K562 (cell line): ENCODE results near the gene ZNF48. TPM values are rescaled to one million over a fixed set of nuclear protein-coding genes. Genes with fewer than 3 reads are reported as not detected.
A peak's percentile ranks its signal among the peaks of the same experiment; 100 is the strongest.

ENCODE experiments used
- CBX1 ChIP-seq: sonication (generic); IDR thresholded peaks from 2 replicates; pipeline ENCODE4 v1.6.1; 2016; ENCODE audit warnings: antibody characterized with exemption, low read depth, mild to moderate bottlenecking
- ETS2 ChIP-seq: IDR thresholded peaks from 2 replicates; pipeline ENCODE4 v1.6.1; 2016; ENCODE audit warnings: borderline replicate concordance, missing genetic modification characterization, mild to moderate bottlenecking, moderate library complexity, missing compliant biosample characterization; ENCODE audit not compliant: poor library complexity, severe bottlenecking
- HOXB6 ChIP-seq: fragments of 250-450 bp; sonication (Bioruptor Pico); IDR thresholded peaks from 2 replicates; pipeline ENCODE4 v1.5.1; 2022; ENCODE audit warnings: mild to moderate bottlenecking, borderline replicate concordance
- KLF16 ChIP-seq: IDR thresholded peaks from 2 replicates; pipeline ENCODE4 v1.6.1; 2016; ENCODE audit warnings: antibody characterized with exemption
- ZNF184 ChIP-seq: sonication (generic); formaldehyde crosslinking; IDR thresholded peaks from 2 replicates; pipeline ENCODE4 v1.5.0; 2020; ENCODE audit warnings: missing genetic modification reagents
- ZNF551 ChIP-seq: fragments of 250-450 bp; sonication (Bioruptor Pico); IDR thresholded peaks from 2 replicates; pipeline ENCODE4 v1.5.0; 2021; ENCODE audit warnings: mild to moderate bottlenecking, moderate library complexity
- polyA plus RNA-seq, 8 experiments: library from polyadenylated mRNA; depleted of rRNA in 4 of 8; stranded (reverse) in 5 of 8; unstranded in 3 of 8; fragments of >200 nt; fragmentation: Nextera tagmentation in 2 of 8; fragmentation: Illumina TruSeq in 1 of 8; extraction: Ambion mirVana in 2 of 8; extraction: Trizol in 1 of 8; gene quantifications; 2 replicates each; pipeline versions ENCODE4 v1.2.1 to v1.2.3, GENCODE V29; 2011 to 2014; ENCODE audit warnings: inconsistent platforms in 1 of 8, missing spikeins in 1 of 8
- total RNA-seq, 7 experiments: library from RNA; depleted of rRNA in 6 of 7; stranded (reverse); fragments of >200 nt in 6 of 7; fragmentation: Illumina TruSeq in 2 of 7; extraction: Trizol in 2 of 7; gene quantifications; 2 replicates each; pipeline versions ENCODE4 v1.2.1 to v1.2.3, GENCODE V29; 2011 to 2021; ENCODE audit warnings: low replicate concordance in 1 of 7
- TF ChIP-seq, protein P1 (sequence below): sonication (generic); formaldehyde crosslinking; IDR thresholded peaks from 2 replicates; pipeline ENCODE4 v1.8.1; 2023; ENCODE audit warnings: missing genetic modification reagents, mild to moderate bottlenecking, borderline replicate concordance
- TF ChIP-seq, protein P2 (sequence below), 2 experiments: fragments of 250-450 bp in 1 of 2; fragments of 450-650 bp in 1 of 2; sonication (Bioruptor Pico) in 1 of 2; IDR thresholded peaks; 2 replicates each; pipeline versions ENCODE4 v1.6.1 to v1.8.0; 2016 to 2021; ENCODE audit warnings: mild to moderate bottlenecking in 2 of 2, moderate library complexity in 2 of 2, missing compliant biosample characterization in 1 of 2, missing genetic modification characterization in 1 of 2
- TF ChIP-seq, protein P3 (sequence below): sonication (generic); formaldehyde crosslinking; IDR thresholded peaks from 2 replicates; pipeline ENCODE4 v1.8.0; 2022; ENCODE audit warnings: mild to moderate bottlenecking, missing genetic modification reagents, borderline replicate concordance
- TF ChIP-seq, protein P4 (sequence below): IDR thresholded peaks from 3 replicates; pipeline ENCODE4 v1.6.1; 2011; ENCODE audit warnings: borderline replicate concordance, mild to moderate bottlenecking, moderate library complexity; ENCODE audit not compliant: insufficient read length; ENCODE audit errors: extremely low read depth
- TF ChIP-seq, protein P5 (sequence below): fragments of 450-650 bp; IDR thresholded peaks from one replicate; pipeline ENCODE4 v1.6.1; 2018; ENCODE audit warnings: mild to moderate bottlenecking, moderate library complexity; ENCODE audit not compliant: partially characterized antibody
- TF ChIP-seq, protein P6 (sequence below): fragments of 250-450 bp; sonication (Bioruptor Pico); IDR thresholded peaks from 2 replicates; pipeline ENCODE4 v1.5.0; 2021

ZNF48 gene
- total and polyA plus RNA-seq, 9 of the 15 experiments (the other 6 are each of a cell fraction or from before 2014, with no cell fraction given) = 0.38 to 11.6 (median 4.7) TPM

DNA sequence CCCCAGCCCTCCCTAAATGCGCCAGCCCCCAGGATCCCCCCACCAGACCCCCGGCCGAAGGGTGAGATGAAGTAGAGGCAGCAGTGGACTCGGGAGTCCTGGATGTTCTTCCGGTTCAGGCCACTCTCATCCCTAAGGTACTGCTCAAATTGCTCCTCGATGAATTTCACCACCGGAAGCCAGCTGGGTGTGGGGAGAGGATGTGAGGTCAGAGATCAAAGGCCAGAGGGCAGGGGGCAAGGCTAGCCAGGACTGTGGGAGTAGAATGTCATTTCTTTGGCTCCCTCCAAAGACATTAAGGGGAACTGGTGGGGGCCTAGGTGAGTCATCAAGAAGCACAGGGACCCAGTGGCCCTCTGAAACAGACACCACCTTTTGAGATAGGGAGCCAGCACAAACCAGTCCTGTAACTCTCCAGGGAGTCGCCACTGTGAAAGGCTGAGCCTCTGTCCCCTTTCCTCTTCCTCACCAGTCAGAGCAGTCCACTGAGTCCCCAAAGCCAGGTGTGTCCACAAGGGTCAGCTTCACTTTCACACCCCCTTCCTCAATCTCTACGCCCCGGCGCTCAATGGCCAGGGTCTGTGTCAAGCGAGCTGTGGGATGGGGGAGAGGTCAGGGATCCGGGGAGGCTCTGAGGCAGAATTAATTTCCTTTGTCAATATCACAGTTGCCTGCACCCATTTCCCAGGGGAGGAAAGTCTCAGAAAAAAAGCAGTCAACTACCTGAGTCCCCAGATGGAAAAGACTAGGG lies 13.8 kb upstream of the ZNF48 start (continued):
- no peak for TF ChIP-seq ZNF184 (CRISPR knock-in tag)
- TF ChIP-seq, protein P1, sequence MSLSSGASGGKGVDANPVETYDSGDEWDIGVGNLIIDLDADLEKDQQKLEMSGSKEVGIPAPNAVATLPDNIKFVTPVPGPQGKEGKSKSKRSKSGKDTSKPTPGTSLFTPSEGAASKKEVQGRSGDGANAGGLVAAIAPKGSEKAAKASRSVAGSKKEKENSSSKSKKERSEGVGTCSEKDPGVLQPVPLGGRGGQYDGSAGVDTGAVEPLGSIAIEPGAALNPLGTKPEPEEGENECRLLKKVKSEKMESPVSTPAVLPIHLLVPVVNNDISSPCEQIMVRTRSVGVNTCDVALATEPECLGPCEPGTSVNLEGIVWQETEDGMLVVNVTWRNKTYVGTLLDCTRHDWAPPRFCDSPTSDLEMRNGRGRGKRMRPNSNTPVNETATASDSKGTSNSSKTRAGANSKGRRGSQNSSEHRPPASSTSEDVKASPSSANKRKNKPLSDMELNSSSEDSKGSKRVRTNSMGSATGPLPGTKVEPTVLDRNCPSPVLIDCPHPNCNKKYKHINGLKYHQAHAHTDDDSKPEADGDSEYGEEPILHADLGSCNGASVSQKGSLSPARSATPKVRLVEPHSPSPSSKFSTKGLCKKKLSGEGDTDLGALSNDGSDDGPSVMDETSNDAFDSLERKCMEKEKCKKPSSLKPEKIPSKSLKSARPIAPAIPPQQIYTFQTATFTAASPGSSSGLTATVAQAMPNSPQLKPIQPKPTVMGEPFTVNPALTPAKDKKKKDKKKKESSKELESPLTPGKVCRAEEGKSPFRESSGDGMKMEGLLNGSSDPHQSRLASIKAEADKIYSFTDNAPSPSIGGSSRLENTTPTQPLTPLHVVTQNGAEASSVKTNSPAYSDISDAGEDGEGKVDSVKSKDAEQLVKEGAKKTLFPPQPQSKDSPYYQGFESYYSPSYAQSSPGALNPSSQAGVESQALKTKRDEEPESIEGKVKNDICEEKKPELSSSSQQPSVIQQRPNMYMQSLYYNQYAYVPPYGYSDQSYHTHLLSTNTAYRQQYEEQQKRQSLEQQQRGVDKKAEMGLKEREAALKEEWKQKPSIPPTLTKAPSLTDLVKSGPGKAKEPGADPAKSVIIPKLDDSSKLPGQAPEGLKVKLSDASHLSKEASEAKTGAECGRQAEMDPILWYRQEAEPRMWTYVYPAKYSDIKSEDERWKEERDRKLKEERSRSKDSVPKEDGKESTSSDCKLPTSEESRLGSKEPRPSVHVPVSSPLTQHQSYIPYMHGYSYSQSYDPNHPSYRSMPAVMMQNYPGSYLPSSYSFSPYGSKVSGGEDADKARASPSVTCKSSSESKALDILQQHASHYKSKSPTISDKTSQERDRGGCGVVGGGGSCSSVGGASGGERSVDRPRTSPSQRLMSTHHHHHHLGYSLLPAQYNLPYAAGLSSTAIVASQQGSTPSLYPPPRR = no peak
- TF ChIP-seq ZNF551 = no peak
- TF ChIP-seq, protein P2, sequence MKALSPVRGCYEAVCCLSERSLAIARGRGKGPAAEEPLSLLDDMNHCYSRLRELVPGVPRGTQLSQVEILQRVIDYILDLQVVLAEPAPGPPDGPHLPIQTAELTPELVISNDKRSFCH (CRISPR knock-in tag; IDR thresholded peaks at IDR 0.05) = no peak
- TF ChIP-seq, protein P2 (tag; IDR thresholded peaks at IDR 0.05) = no peak
- TF ChIP-seq, protein P3, sequence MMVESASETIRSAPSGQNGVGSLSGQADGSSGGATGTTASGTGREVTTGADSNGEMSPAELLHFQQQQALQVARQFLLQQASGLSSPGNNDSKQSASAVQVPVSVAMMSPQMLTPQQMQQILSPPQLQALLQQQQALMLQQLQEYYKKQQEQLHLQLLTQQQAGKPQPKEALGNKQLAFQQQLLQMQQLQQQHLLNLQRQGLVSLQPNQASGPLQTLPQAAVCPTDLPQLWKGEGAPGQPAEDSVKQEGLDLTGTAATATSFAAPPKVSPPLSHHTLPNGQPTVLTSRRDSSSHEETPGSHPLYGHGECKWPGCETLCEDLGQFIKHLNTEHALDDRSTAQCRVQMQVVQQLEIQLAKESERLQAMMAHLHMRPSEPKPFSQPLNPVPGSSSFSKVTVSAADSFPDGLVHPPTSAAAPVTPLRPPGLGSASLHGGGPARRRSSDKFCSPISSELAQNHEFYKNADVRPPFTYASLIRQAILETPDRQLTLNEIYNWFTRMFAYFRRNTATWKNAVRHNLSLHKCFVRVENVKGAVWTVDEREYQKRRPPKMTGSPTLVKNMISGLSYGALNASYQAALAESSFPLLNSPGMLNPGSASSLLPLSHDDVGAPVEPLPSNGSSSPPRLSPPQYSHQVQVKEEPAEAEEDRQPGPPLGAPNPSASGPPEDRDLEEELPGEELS (CRISPR knock-in tag) = no peak
- TF ChIP-seq, protein P4, sequence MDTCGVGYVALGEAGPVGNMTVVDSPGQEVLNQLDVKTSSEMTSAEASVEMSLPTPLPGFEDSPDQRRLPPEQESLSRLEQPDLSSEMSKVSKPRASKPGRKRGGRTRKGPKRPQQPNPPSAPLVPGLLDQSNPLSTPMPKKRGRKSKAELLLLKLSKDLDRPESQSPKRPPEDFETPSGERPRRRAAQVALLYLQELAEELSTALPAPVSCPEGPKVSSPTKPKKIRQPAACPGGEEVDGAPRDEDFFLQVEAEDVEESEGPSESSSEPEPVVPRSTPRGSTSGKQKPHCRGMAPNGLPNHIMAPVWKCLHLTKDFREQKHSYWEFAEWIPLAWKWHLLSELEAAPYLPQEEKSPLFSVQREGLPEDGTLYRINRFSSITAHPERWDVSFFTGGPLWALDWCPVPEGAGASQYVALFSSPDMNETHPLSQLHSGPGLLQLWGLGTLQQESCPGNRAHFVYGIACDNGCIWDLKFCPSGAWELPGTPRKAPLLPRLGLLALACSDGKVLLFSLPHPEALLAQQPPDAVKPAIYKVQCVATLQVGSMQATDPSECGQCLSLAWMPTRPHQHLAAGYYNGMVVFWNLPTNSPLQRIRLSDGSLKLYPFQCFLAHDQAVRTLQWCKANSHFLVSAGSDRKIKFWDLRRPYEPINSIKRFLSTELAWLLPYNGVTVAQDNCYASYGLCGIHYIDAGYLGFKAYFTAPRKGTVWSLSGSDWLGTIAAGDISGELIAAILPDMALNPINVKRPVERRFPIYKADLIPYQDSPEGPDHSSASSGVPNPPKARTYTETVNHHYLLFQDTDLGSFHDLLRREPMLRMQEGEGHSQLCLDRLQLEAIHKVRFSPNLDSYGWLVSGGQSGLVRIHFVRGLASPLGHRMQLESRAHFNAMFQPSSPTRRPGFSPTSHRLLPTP = no peak
- TF ChIP-seq CBX1 = no peak
- TF ChIP-seq, protein P5, sequence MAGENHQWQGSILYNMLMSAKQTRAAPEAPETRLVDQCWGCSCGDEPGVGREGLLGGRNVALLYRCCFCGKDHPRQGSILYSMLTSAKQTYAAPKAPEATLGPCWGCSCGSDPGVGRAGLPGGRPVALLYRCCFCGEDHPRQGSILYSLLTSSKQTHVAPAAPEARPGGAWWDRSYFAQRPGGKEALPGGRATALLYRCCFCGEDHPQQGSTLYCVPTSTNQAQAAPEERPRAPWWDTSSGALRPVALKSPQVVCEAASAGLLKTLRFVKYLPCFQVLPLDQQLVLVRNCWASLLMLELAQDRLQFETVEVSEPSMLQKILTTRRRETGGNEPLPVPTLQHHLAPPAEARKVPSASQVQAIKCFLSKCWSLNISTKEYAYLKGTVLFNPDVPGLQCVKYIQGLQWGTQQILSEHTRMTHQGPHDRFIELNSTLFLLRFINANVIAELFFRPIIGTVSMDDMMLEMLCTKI = no peak
- TF ChIP-seq ETS2 = no peak
- no peak for TF ChIP-seq HOXB6 (CRISPR knock-in tag)
- TF ChIP-seq, protein P6, sequence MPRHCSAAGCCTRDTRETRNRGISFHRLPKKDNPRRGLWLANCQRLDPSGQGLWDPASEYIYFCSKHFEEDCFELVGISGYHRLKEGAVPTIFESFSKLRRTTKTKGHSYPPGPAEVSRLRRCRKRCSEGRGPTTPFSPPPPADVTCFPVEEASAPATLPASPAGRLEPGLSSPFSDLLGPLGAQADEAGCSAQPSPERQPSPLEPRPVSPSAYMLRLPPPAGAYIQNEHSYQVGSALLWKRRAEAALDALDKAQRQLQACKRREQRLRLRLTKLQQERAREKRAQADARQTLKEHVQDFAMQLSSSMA (CRISPR knock-in tag) = no peak
- TF ChIP-seq KLF16 = peak; percentile 78
